Body of pancreas (tissue), 4 donors: ENCODE data around the gene ALPL. TPM values are rescaled to one million over a fixed set of nuclear protein-coding genes. Genes with fewer than 3 reads are reported as not detected.

Source experiments
- ATAC-seq: fragments of 150-250 bp; one replicate; pipeline ENCODE4 v1.9.1; 2016
- DNase-seq, 4 donors: peaks; one replicate each; pipeline ENCODE4 v3.0.0-alpha.2; 2019
- H3K27ac ChIP-seq, 4 donors: fragments of 200-600 bp; sonication (generic); 1 replicate in 3 of 4; 2 replicates in 1 of 4; pipeline versions ENCODE4 v1.5.1 to v1.6.1; 2016 to 2019; ENCODE audit warnings: mild to moderate bottlenecking in 1 of 4, mixed read lengths in 1 of 4, moderate library complexity in 1 of 4
- H3K27me3 ChIP-seq, 2 donors: fragments of 200-600 bp; sonication (generic); one replicate each; pipeline ENCODE4 v1.6.0; 2016; ENCODE audit warnings: mild to moderate bottlenecking in 1 of 2
- H3K36me3 ChIP-seq, 2 donors: fragments of 200-600 bp; sonication (generic); replicated peaks in 1 of 2; 2 replicates each; pipeline ENCODE4 v1.5.1; 2016; ENCODE audit warnings: low read depth in 2 of 2; ENCODE audit not compliant: insufficient read depth in 1 of 2
- H3K4me1 ChIP-seq: fragments of 200-600 bp; sonication (generic); one replicate; pipeline ENCODE4 v1.6.0; 2016
- H3K4me3 ChIP-seq, 2 donors: fragments of 200-600 bp; sonication (generic); 1 replicate in 1 of 2; 2 replicates in 1 of 2; pipeline ENCODE4 v1.5.1; 2016 to 2019
- H3K9me3 ChIP-seq, 3 donors: fragments of 200-600 bp; sonication (generic); 1 replicate in 2 of 3; 2 replicates in 1 of 3; pipeline ENCODE4 v1.5.1; 2016
- POLR2A ChIP-seq, 3 donors: fragments of 450-650 bp; IDR thresholded peaks; one replicate each; pipeline ENCODE4 v1.6.1; 2016; ENCODE audit warnings: antibody characterized with exemption in 3 of 3, mild to moderate bottlenecking in 2 of 3
- WGBS, 2 donors: methylation state at CpG; one replicate each; pipeline ENCODE4 v1.1.5; 2017; 5-methylcytosine and 5-hydroxymethylcytosine counted together
- intact Hi-C: fragments of 100-400 bp; cut with DNase I; formaldehyde crosslinking; loops from one replicate; pipeline ENCODE4 v1.15.1; 2023
- total RNA-seq, 2 donors: library from RNA; depleted of rRNA; stranded (reverse); fragments of >200 nt; gene quantifications; one replicate each; pipeline ENCODE4 v1.1.0, GENCODE V29; 2016
- TF ChIP-seq, protein P1 (sequence below), 7 experiments: fragments of 450-650 bp in 4 of 7; fragments of 200-600 bp in 3 of 7; sonication (generic) in 3 of 7; IDR thresholded peaks; one replicate each; pipeline ENCODE4 v1.5.1; 2016 to 2019; ENCODE audit warnings: antibody characterized with exemption in 7 of 7

ALPL gene
- total RNA-seq, 2 donors from 2014 or later = 3.4 to 10.9 TPM

GRCh38 chr1:21594501-21594900 lies 85.3 kb downstream of the ALPL start:
- Histone ChIP-seq H3K27ac (no peak overlapping the region), H3K4me1 (peaks cover 14% of the 10 kb centered on the region), H3K9me3 (no peaks in the 10 kb centered on the region), H3K4me3 (no peak overlapping the region), H3K27me3 (no peaks in the 10 kb centered on the region), H3K36me3 (peaks cover 3 to 15% of the 10 kb centered on the region in 2 donors)
- ATAC-seq (no peak), DNase-seq (no peak)
- 73 to 76% methylated on average over 9 to 11 of the region's 11 CpGs for WGBS, 2 donors
- TF ChIP-seq, protein P1, sequence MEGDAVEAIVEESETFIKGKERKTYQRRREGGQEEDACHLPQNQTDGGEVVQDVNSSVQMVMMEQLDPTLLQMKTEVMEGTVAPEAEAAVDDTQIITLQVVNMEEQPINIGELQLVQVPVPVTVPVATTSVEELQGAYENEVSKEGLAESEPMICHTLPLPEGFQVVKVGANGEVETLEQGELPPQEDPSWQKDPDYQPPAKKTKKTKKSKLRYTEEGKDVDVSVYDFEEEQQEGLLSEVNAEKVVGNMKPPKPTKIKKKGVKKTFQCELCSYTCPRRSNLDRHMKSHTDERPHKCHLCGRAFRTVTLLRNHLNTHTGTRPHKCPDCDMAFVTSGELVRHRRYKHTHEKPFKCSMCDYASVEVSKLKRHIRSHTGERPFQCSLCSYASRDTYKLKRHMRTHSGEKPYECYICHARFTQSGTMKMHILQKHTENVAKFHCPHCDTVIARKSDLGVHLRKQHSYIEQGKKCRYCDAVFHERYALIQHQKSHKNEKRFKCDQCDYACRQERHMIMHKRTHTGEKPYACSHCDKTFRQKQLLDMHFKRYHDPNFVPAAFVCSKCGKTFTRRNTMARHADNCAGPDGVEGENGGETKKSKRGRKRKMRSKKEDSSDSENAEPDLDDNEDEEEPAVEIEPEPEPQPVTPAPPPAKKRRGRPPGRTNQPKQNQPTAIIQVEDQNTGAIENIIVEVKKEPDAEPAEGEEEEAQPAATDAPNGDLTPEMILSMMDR (IDR thresholded peaks at IDR 0.05) = no peak
- TF ChIP-seq POLR2A (IDR thresholded peaks at IDR 0.05) = no peak
- intact Hi-C loops = no loop called here

DNA sequence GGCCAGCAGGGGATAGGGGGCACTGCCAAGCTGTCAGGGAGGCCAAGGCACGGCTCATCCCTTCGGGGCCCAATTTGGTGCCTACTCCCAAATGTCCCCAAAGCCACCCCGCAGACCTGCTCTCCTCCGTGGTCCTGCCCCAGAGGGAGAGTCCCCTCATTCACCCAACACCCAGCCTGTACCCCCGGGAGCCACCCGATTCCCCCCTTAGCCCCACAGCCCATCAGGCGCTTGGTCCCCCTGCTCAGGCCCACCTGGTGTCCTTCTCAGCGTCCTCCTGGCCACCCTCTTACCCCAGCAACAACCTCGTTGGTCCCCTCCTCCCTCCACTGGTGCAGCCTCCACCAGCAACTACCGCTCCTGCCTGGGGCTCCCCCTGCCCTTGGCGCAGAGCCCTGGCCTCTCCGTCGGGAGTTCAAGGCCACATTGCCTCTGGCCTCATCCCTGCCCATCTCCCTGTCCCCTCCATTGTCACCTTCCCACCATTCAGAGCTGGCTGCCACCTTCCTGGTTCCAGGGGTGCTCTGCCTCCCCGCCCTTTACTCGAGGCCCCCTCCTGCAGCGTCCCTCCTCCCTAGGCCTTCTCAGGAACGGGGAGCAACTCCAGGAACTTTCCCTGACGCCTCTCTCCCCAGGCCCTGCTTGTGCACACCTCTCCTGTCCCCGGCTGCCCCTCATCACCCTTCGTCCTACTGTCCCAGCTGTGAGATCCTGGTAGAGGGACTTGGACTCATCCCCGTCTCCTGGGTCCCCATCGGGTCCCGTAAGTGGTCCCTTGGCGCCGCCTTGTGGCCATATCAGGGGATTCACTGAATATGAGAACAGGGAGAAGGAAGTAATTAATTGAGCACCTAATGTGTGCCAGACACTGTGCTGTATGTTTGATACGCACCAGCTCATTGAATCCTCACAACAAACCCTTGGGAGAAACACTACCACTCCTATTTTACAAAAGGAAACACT lies 86.0 kb downstream of the ALPL start:
- intact Hi-C loops = no loop called here
- DNase-seq (peak; percentile 59 to 74 (median 66)), ATAC-seq (no peak)
- 62 to 65% methylated on average over 24 to 26 of the region's 26 CpGs for WGBS, 2 donors
- Histone ChIP-seq H3K9me3 (no peaks in the 10 kb centered on the region), H3K4me3 (no peak overlapping the region), H3K4me1 (peaks cover 11% of the 10 kb centered on the region), H3K36me3 (peaks cover 3 to 18% of the 10 kb centered on the region in 2 donors), H3K27ac (no peak overlapping the region), H3K27me3 (no peaks in the 10 kb centered on the region)
- TF ChIP-seq, protein P1 (IDR thresholded peaks at IDR 0.05) = peak; percentile 12 to 58 (median 53)
- TF ChIP-seq POLR2A (IDR thresholded peaks at IDR 0.05) = no peak

DNA sequence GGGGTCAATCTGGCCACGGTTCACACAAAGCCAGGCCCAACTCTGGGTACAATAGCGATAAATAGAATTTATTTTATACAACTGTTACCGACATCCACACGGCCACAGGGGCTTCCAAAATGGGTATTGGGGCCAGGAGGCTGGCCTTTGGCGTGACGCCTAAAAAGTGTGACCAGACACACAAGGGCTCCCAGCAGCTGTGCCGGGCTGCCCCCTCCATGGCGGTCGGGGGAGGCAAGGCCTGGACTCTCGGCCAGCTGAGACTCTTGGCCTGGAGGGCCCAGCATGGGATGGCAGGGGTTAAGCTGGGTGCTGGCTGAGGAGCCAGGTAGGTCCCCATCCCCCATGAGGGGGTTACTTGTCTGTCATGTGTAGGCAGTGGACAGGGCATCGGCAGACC lies 87.0 kb downstream of the ALPL start:
- H3K27me3 ChIP-seq = no peaks in the 10 kb centered on the region
- intact Hi-C loops = no loop called here
- TF ChIP-seq, protein P1 (IDR thresholded peaks at IDR 0.05) = no peak
- TF ChIP-seq POLR2A (IDR thresholded peaks at IDR 0.05) = no peak
- DNase-seq = no peak
- H3K4me1 ChIP-seq = peaks cover 1% of the 10 kb centered on the region
- no peak for ATAC-seq
- 82 to 83% methylated on average over 9 to 11 of the region's 11 CpGs for WGBS, 2 donors
- H3K4me3 ChIP-seq = no peak overlapping the region
- H3K9me3 ChIP-seq = no peaks in the 10 kb centered on the region
- H3K27ac ChIP-seq = no peak overlapping the region
- H3K36me3 ChIP-seq = peaks cover 5 to 18% of the 10 kb centered on the region in 2 donors

DNA sequence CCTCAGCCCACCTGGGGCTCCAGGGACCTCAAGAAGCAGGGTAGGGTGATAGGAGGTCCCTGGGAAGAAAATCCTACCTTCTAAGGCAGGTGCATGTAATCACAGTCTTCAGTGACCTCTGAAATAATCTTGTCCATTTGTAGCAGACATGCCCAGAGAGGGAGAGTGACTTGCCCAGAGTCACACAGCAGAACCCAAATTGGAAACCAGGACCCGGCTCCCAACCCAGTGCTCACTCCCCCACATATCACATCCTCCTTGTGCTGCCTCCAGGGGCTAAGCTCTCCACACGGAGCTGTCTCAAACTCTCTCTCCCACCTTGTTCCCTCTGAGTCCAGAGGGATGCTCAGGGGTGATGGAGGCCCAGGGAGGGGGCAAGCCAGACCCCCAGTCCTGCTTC lies 87.4 kb downstream of the ALPL start:
- Histone ChIP-seq H3K27ac (no peak overlapping the region), H3K36me3 (peaks cover 10 to 18% of the 10 kb centered on the region in 2 donors), H3K9me3 (no peaks in the 10 kb centered on the region), H3K4me1 (no peaks in the 10 kb centered on the region), H3K27me3 (no peaks in the 10 kb centered on the region), H3K4me3 (no peak overlapping the region)
- 72 to 100% methylated on average over 2 of the region's 2 CpGs for WGBS, 2 donors
- intact Hi-C loops = no loop called here
- TF ChIP-seq POLR2A (IDR thresholded peaks at IDR 0.05) = no peak
- TF ChIP-seq, protein P1 (IDR thresholded peaks at IDR 0.05) = no peak
- DNase-seq (no peak), ATAC-seq (no peak)
